NCI-H748 (cell line): ENCODE measurements around the gene COL1A1.

Experiments
- DNase-seq: peaks from one replicate; lab custom pipeline; 2025; ENCODE audit not compliant: unreplicated experiment; lab: John Stamatoyannopoulos, UW

Gene COL1A1

DNA sequence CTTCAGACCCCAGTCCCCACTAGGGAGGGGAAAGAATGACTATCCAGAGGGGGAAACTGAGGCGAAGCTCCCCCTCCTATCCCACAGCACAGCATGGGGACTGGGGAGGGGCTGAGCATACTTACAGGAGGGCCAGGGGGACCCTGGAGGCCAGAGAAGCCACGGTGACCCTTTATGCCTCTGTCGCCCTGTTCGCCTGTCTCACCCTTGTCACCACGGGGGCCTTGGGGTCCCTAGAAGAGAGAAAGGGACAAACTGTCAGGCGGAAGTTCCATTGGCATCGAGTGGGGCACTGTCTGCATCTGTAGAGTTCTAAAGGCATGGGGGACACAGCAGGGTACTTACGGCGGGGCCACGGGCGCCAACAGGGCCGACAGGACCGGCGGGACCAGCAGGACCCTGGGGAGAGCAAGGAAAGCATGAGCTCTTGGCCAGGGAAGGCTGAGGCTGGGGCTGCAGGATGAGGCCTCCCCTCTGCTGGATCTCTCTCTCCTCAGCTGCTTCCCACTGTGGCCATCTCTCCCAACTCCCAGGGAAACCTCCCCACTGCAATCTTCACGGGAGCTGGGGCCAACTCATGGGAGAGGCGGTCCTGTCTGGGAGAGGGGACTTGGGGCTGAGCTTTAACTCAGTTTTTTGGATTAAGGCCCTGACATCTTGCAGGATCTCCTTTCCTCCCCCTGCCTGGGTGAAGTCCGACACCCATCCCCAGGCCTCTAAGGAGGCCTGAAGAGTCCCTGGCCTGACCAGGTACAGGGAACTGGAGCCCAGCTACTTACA lies 13.5 kb downstream of the COL1A1 start:
- DNase-seq: no peak

GRCh38 chr17:50187394-50187725 lies 14.1 kb downstream of the COL1A1 start:
- no peak for DNase-seq

DNA sequence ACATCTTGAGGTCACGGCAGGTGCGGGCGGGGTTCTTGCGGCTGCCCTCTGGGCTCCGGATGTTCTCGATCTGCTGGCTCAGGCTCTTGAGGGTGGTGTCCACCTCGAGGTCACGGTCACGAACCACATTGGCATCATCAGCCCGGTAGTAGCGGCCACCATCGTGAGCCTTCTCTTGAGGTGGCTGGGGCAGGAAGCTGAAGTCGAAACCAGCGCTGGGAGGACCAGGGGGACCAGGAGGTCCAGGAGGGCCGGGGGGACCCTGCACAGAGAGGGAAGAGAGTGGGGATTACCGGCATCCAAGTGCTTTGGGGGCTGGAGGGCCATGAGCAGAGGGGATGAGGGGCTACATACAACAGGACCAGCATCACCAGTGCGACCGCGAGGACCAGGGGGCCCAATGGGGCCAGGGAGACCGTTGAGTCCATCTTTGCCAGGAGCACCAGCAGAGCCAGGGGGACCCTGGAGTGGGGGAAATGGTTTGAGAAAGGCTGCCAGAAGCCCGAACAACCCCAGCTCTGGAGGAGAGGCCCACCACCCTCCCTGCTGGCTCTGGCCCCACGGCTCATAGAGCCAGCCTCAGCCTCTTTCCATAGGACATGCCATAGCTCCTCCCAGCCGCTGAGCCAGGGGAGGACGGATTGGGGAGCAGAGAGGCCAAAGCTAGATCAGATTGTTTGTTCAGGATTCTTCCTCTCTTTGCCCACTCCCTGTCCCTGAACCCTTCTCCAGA lies 14.6 kb downstream of the COL1A1 start:
- no peak for DNase-seq

DNA sequence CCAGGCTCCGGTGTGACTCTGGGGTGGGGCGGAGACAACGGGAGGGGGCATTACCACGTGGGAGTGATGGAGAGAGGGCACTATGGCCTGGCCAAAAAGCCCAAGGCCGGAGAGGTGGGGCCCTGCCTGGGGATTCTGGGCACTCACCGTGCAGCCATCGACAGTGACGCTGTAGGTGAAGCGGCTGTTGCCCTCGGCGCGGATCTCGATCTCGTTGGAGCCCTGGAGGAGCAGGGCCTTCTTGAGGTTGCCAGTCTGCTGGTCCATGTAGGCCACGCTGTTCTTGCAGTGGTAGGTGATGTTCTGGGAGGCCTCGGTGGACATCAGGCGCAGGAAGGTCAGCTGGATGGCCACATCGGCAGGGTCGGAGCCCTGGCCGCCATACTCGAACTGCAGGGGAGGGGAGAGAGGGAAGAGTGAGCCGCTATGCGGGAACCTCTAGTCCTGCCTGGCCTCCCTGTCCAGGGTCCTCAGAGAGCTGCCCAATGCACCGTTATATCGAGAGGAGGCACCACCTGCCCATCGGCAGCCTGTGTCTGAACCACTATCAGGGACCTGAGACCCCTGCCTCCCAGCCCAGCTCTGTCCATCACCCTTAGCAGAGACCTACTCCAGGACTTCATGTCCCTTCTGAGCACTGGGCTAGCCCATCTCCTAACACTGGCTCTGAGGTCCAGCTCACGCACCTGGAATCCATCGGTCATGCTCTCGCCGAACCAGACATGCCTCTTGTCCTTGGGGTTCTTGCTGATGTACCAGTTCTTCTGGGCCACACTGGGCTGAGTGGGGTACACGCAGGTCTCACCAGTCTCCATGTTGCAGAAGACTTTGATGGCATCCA lies 15.6 kb downstream of the COL1A1 start:
- no peak for DNase-seq

GRCh38 chr17:50184611-50185398 lies 16.6 kb downstream of the COL1A1 start:
- no peak for DNase-seq

- DNase-seq: no peak
Observed at GRCh38 chr17:50184064-50184463, 17.4 kb downstream of the COL1A1 start.

- DNase-seq: no peak
Observed at GRCh38 chr17:50183421-50183994, 17.9 kb downstream of the COL1A1 start.

- no peak for DNase-seq
Observed at GRCh38 chr17:50182783-50183420, 18.5 kb downstream of the COL1A1 start.

DNA sequence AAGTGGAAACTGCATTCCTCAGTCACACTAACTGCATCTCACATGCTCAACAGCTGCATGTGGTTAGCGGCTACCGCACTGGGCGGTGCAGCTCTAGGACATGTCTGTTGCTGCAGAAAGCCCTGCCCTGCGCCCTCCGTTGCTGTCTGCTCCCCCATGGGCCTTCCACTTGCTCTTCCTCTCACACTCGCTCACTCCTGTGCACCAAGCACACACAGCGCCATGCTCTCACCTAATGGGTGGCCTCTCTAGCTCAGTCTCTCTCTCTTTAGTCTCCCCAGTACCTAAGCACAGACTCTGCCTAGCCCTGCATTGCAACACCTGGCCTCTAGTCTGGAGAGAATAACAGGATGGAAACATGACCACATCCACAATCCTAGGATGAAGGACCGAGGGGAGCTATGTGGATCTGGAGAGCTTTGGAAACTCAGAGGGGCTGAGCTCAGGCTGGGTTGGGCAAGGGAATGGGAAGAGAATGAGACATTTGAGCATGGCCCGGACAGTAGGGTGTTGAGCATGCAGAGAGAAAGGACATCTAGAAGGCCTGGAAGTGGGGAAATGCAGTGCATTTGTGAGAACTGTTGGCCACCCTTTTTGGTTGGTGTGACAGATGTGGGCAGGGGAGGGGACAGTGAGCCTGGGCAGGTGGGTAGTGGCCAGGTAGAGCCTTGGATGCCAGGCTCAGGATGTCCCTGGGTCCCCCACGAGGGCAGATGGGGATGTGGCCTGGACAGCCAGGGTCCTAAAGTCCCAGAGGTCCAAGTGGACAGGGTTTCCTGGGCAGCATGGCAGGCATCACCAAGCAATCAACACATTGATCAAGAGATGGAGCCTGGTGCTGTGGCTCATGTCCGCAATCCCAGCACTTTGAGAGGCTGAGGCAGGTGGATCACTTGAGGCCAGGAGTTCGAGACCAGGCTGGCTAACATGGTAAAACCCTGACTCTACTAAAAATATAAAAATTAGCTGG lies 19.6 kb downstream of the COL1A1 start:
- no peak for DNase-seq

DNA sequence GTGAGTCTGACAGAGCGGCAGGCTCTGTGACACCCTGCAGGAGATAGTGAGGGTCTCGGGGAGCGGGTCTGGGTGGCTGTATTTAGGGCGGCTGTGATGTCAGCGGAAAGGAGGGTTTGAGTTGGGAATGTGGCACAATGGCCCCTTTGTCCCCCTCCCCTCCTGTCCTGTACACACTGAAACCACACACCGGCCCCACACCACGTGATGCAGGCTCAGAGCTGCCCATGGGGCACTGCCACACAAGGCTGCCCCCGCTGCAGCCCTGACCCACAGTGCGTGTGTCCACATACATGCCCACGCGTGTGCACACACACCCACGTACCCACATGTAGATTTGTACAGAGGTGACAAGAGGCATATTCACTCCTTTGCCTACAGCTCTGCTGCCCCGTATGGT lies 20.3 kb downstream of the COL1A1 start:
- no peak for DNase-seq

DNA sequence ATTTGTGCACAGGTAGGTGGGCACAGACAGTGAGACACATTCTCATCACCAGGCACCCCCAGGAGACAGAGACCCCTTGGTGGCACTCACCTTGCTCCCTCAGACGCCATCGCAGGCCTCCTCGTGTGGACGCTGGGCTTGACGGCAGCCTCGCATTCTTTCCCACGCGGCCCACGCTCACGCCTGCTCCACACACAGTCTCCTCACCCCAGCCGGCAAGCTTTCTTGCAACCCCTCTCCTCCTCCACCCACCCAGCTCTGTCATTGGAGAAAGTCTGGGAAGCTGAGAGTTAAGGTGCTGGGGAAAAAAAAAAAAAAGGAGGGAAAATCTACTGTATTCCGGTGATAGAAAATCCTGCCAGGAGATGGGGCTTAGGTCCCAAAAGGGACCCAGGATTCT lies 20.8 kb downstream of the COL1A1 start:
- DNase-seq: no peak

DNA sequence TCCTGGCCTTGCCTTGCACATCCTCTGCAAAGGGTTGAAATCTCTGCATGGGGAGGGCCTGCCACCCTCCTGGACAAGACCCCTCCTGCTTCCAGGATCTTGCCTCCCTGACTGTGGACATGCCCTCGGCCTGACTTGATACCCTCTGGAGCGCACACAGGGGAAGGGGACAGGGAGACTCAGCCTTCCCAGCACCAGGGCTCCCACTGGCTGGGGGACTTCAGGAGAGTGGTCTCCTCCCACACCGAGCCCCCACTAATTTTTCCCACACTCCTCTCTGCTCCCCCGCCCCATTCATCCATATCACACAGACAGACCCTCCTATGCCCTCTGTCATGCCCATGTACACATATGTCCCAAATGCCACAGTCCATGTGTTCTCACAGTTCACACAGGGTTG lies 21.3 kb downstream of the COL1A1 start:
- DNase-seq: no peak

- peak; percentile 32 for DNase-seq
Observed at GRCh38 chr17:50177983-50178834, 23.2 kb downstream of the COL1A1 start.

DNA sequence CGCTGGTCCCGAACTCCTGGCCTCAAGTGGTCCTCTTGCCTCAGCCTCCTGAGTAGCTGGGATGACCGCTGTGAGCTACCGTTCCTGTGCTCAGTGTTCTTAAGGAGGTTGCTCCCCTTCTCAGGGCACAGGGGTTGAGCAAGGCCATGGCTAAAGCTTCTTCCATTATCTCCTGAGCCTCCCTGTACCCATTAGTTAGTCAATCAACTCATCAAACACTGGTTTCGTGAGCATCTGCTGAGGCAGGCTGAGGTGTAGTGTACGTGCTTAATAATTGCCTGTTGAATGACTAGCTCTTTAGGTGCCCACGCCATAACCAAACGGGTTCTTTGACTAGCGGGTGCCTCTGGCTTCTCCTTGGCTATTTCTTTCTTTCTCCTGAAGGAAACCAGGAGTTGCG lies 24.0 kb downstream of the COL1A1 start:
- no peak for DNase-seq

- no peak for DNase-seq
Observed at GRCh38 chr17:50176559-50177357, 24.7 kb downstream of the COL1A1 start.

GRCh38 chr17:50175035-50175807 lies 26.2 kb downstream of the COL1A1 start:
- DNase-seq: no peak

DNA sequence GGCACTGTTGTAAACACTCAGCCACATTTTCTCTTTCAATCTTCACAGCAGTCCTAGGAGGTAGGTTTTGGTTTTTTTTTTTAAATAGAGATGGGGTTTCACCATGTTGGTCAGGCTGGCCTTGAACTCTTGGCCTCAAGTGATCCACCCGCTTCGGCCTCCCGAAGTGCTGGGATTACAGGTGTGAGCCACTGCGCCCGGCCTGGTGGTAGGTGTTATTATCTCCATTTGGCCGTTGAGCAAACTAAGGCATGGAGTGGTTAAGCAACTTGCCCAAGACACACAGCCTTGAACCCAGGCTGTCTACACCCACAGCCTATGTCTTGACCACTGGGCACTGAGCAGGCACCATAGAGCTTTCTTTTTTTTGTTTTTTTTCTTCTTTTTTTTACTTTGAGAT lies 27.0 kb downstream of the COL1A1 start:
- no peak for DNase-seq
